Body of pancreas (tissue), 4 donors: ENCODE data around the gene GH2.

Experiments
- CTCF ChIP-seq, 7 experiments: fragments of 450-650 bp in 4 of 7; fragments of 200-600 bp in 3 of 7; sonication (generic) in 3 of 7; IDR thresholded peaks; one replicate each; pipeline ENCODE4 v1.5.1; 2016 to 2019; ENCODE audit warnings: antibody characterized with exemption in 7 of 7
- POLR2A ChIP-seq, 3 donors: fragments of 450-650 bp; IDR thresholded peaks; one replicate each; pipeline ENCODE4 v1.6.1; 2016; ENCODE audit warnings: antibody characterized with exemption in 3 of 3, mild to moderate bottlenecking in 2 of 3

- no peak for TF ChIP-seq POLR2A (IDR thresholded peaks at IDR 0.05)
- no peak for TF ChIP-seq CTCF (IDR thresholded peaks at IDR 0.05)
These were observed 28.4 kb upstream of the GH2 start for GRCh38 chr17:63910096-63910495.
